GM12878 (cell line): ENCODE results near the gene OR52K1. TPM values are rescaled to one million over a fixed set of nuclear protein-coding genes. Genes with fewer than 3 reads are reported as not detected.

Experiments used
- ATAC-seq: fragments of 200-7000 bp; cut with Tn5 transposase; 3 replicates; pipeline ENCODE4 v1.9.1; 2020; ENCODE audit warnings: mild to moderate bottlenecking, moderate library complexity
- BruUV-seq: library from RNA; stranded (reverse); fragments of 400-500 nt; replicated peaks from 2 replicates; lab custom pipeline; 2021; lab: Mats Ljungman, UMichigan
- CTCF ChIA-PET: fragments of 300-600 bp; sonication (Branson Sonifier 250); formaldehyde crosslinking; extraction: SDS; loops from one replicate; lab custom pipeline; 2021; ENCODE audit warnings: inconsistent platforms; lab: Yijun Ruan, JAX
- POLR2A ChIA-PET: fragments of 350-600 bp; formaldehyde crosslinking; extraction: SDS; loops from one replicate; lab custom pipeline; 2021; ENCODE audit warnings: inconsistent platforms; lab: Charles Lee
- RAD21 ChIA-PET: fragments of 300-600 bp; sonication (Branson Sonifier 250); formaldehyde crosslinking; loops from one replicate; lab custom pipeline; 2023; ENCODE audit warnings: antibody characterized with exemption; ENCODE audit not compliant: unreplicated experiment; lab: Charles Lee
- SMC1A ChIA-PET: fragments of 300-600 bp; sonication (Branson Sonifier 250); formaldehyde crosslinking; loops from one replicate; lab custom pipeline; 2023; ENCODE audit not compliant: unreplicated experiment, uncharacterized antibody; lab: Charles Lee
- DNase-seq: peaks from one replicate; pipeline ENCODE4 v3.0.0-alpha.2; 2011; ENCODE audit warnings: low read depth, low spot score
- FAIRE-seq: peaks from 3 replicates; lab custom pipeline; 2011; peaks lifted over from hg19 to GRCh38; lab: Jason Lieb, UNC
- H2AFZ ChIP-seq: 2 replicates; pipeline ENCODE4 v1.6.0; 2011; ENCODE audit warnings: low read depth, low read length, control low read depth; ENCODE audit not compliant: control insufficient read depth
- H3K27ac ChIP-seq: 2 replicates; pipeline ENCODE4 v1.5.1; 2011; ENCODE audit warnings: control low read depth; ENCODE audit not compliant: control insufficient read depth, insufficient read depth
- H3K27me3 ChIP-seq, 2 experiments: replicated peaks in 1 of 2; 2 replicates each; pipeline versions ENCODE4 v1.6.0 to v1.6.1; 2011; ENCODE audit warnings: low read length in 1 of 2; ENCODE audit not compliant: control insufficient read depth in 2 of 2, insufficient read depth in 2 of 2
- H3K36me3 ChIP-seq, 2 experiments: 2 replicates each; pipeline ENCODE4 v1.5.1; 2011; ENCODE audit warnings: low read length in 1 of 2; ENCODE audit not compliant: control insufficient read depth in 2 of 2, insufficient read depth in 2 of 2
- H3K4me1 ChIP-seq: 2 replicates; pipeline ENCODE4 v1.6.1; 2011; ENCODE audit warnings: mild to moderate bottlenecking, low read length, moderate library complexity, mixed read lengths; ENCODE audit not compliant: control insufficient read depth, insufficient read depth
- H3K4me2 ChIP-seq: 2 replicates; pipeline ENCODE4 v1.6.0; 2011; ENCODE audit warnings: control low read depth; ENCODE audit not compliant: control insufficient read depth, insufficient read depth
- H3K4me3 ChIP-seq: fragments of 200-600 bp; sonication (generic); 2 replicates; pipeline ENCODE4 v1.5.1; 2016
- H3K79me2 ChIP-seq: 2 replicates; pipeline ENCODE4 v1.6.0; 2011; ENCODE audit warnings: low read length; ENCODE audit not compliant: control insufficient read depth, insufficient read depth
- H3K9ac ChIP-seq: 2 replicates; pipeline ENCODE4 v1.8.0; 2011; ENCODE audit warnings: low read length, control low read depth, mixed read lengths; ENCODE audit not compliant: control insufficient read depth, insufficient read depth
- H3K9me3 ChIP-seq: replicated peaks from 3 replicates; pipeline ENCODE4 v1.5.1; 2011; ENCODE audit warnings: mild to moderate bottlenecking, low read length; ENCODE audit not compliant: control insufficient read depth, insufficient read depth
- H4K20me1 ChIP-seq: 2 replicates; pipeline ENCODE4 v1.6.0; 2011; ENCODE audit not compliant: control insufficient read depth, insufficient read depth
- ASH2L ChIP-seq: fragments of 300-600, 200-600 bp; sonication (generic); IDR thresholded peaks from 2 replicates; pipeline ENCODE4 v1.6.1; 2017; ENCODE audit warnings: low read depth, mild to moderate bottlenecking, borderline replicate concordance
- ATF3 ChIP-seq: IDR thresholded peaks from 2 replicates; pipeline ENCODE4 v1.6.1; 2011; ENCODE audit warnings: low read depth, mild to moderate bottlenecking, low read length, moderate library complexity, borderline replicate concordance; ENCODE audit errors: extremely low read depth
- BHLHE40 ChIP-seq, 2 experiments: fragments of 450-650 bp in 1 of 2; IDR thresholded peaks; 2 replicates each; pipeline ENCODE4 v1.6.1; 2011 to 2017; ENCODE audit warnings: low read depth in 2 of 2, borderline replicate concordance in 1 of 2, improper control_type of control experiment in 1 of 2, low read length in 1 of 2, mild to moderate bottlenecking in 1 of 2
- E2F4 ChIP-seq: IDR thresholded peaks from 2 replicates; pipeline ENCODE4 v1.6.1; 2012; ENCODE audit warnings: low read depth, low read length, improper control_type of control experiment
- ETV6 ChIP-seq, 2 experiments: fragments of 450-650 bp in 1 of 2; IDR thresholded peaks in 1 of 2; conservative IDR thresholded peaks in 1 of 2; 2 replicates each; pipeline ENCODE4 v1.6.1; 2014; ENCODE audit warnings: antibody characterized with exemption in 1 of 2, borderline replicate concordance in 1 of 2, low read depth in 1 of 2, mild to moderate bottlenecking in 1 of 2, moderate library complexity in 1 of 2
- IRF4 ChIP-seq: IDR thresholded peaks from 2 replicates; pipeline ENCODE4 v1.6.1; 2011; ENCODE audit warnings: low read depth, low read length
- RBBP5 ChIP-seq: fragments of 200-600 bp; sonication (generic); conservative IDR thresholded peaks from 2 replicates; pipeline ENCODE4 v1.6.1; 2016
- SMAD1 ChIP-seq: fragments of 450-650 bp; IDR thresholded peaks from 2 replicates; pipeline ENCODE4 v1.6.1; 2018; ENCODE audit warnings: mild to moderate bottlenecking, low read depth; ENCODE audit not compliant: partially characterized antibody
- SMAD5 ChIP-seq: IDR thresholded peaks from 2 replicates; pipeline ENCODE4 v1.6.1; 2016; ENCODE audit warnings: antibody characterized with exemption, low read depth
- USF1 ChIP-seq: IDR thresholded peaks from 2 replicates; pipeline ENCODE4 v1.6.1; 2011; ENCODE audit warnings: borderline replicate concordance, low read depth, mild to moderate bottlenecking, moderate library complexity, mixed read lengths, low read length; ENCODE audit not compliant: insufficient read depth; ENCODE audit errors: extremely low read length
- WGBS: methylation state at CpG from one replicate; pipeline ENCODE4 v1.1.6; 2016; ENCODE audit warnings: low lambda C conversion rate; ENCODE audit not compliant: insufficient replicate concordance, insufficient coverage; ENCODE audit errors: missing lambda C conversion rate; 5-methylcytosine and 5-hydroxymethylcytosine counted together
- in situ Hi-C: fragments of 300-500 bp; cut with MboI; formaldehyde crosslinking; loops from 9 replicates; pipeline ENCODE4 v1.14.3; 2018; ENCODE audit warnings: mixed read lengths
- intact Hi-C: fragments of 100-400 bp; cut with micrococcal nuclease; formaldehyde crosslinking; loops from one replicate; pipeline ENCODE4 v1.14.2; 2022; ENCODE audit not compliant: unreplicated experiment
- polyA plus RNA-seq, 11 experiments: library from polyadenylated mRNA; depleted of rRNA in 4 of 11; unstranded in 6 of 11; stranded (reverse) in 5 of 11; fragments of >200 nt; fragmentation: Nextera tagmentation in 4 of 11; fragmentation: Illumina TruSeq in 1 of 11; extraction: Ambion mirVana in 4 of 11; extraction: Trizol in 1 of 11; gene quantifications; 1 replicate in 1 of 11; 2 replicates in 10 of 11; pipeline versions ENCODE4 v1.2.1 to v1.2.3, GENCODE V29; 2011 to 2016; ENCODE audit warnings: inconsistent platforms in 2 of 11, missing spikeins in 2 of 11, low read depth in 1 of 11
- total RNA-seq, 4 experiments: library from RNA; depleted of rRNA in 3 of 4; stranded (reverse); fragments of >200 nt in 3 of 4; fragmentation: Illumina TruSeq in 1 of 4; extraction: Trizol in 1 of 4; gene quantifications; 2 replicates each; pipeline versions ENCODE4 v1.2.1 to v1.2.3, GENCODE V29; 2013 to 2021

OR52K1 gene
- total and polyA plus RNA-seq, 10 of the 15 experiments (the other 5 are each of a cell fraction or from before 2014, with no cell fraction given), result not detected

GRCh38 chr11:4522339-4522738, 39.9 kb downstream of the OR52K1 start:
- H3K36me3 ChIP-seq, result no peaks in the 10 kb centered on the region
- H3K4me2 ChIP-seq, result no peak overlapping the region
- RAD21 ChIA-PET, result no interaction called here
- H3K79me2 ChIP-seq, result no peaks in the 10 kb centered on the region
- H2AFZ ChIP-seq, result no peak overlapping the region
- H3K27me3 ChIP-seq, result no peaks in the 10 kb centered on the region; a peak in 3 of 4 replicates
- SMC1A ChIA-PET, result no interaction called here
- no peaks in the 10 kb centered on the region for H3K9me3 ChIP-seq
- no TSS peak for BruUV-seq
- POLR2A ChIA-PET, result no interaction called here
- H3K4me1 ChIP-seq, result no peaks in the 10 kb centered on the region
- FAIRE-seq (no peak), ATAC-seq (no peak), DNase-seq (no peak)
- no peak overlapping the region for H3K27ac ChIP-seq
- no peak for TF ChIP-seq SMAD1
- in situ Hi-C loops, result no loop called here
- WGBS, result 0% methylated on average over 2 of the region's 2 CpGs
- CTCF ChIA-PET, result no interaction called here
- intact Hi-C loops, result no loop called here
- no peak overlapping the region for H3K4me3 ChIP-seq
- H3K9ac ChIP-seq, result no peak overlapping the region
- H4K20me1 ChIP-seq, result no peaks in the 10 kb centered on the region

GRCh38 chr11:4522752-4523151, 40.3 kb downstream of the OR52K1 start:
- Histone ChIP-seq H2AFZ (no peak overlapping the region), H3K9me3 (no peaks in the 10 kb centered on the region), H3K36me3 (no peaks in the 10 kb centered on the region), H3K27ac (no peak overlapping the region), H3K4me1 (no peaks in the 10 kb centered on the region), H3K27me3 (no peaks in the 10 kb centered on the region; a peak in 3 of 4 replicates), H3K4me3 (no peak overlapping the region), H4K20me1 (no peaks in the 10 kb centered on the region), H3K79me2 (no peaks in the 10 kb centered on the region), H3K4me2 (no peak overlapping the region), H3K9ac (no peak overlapping the region)
- RAD21 ChIA-PET, result no interaction called here
- TF ChIP-seq E2F4 (no peak), ASH2L (no peak), ATF3 (no peak), ETV6 (conservative IDR thresholded peaks at IDR 0.05 in 1 of 2, IDR thresholded peaks at IDR 0.05 in 1 of 2; ENCODE audit: borderline replicate concordance in 1 of 2, low read depth in 1 of 2) (no peak), BHLHE40 (IDR thresholded peaks at IDR 0.05; ENCODE audit: borderline replicate concordance in 1 of 2, low read depth in 2 of 2, low read length in 1 of 2) (no peak), RBBP5 (no peak), IRF4 (no peak), USF1 (no peak), SMAD5 (no peak)
- ATAC-seq, result no peak
- no peak for FAIRE-seq
- CTCF ChIA-PET, result no interaction called here
- WGBS, result 55% methylated on average over 6 of the region's 6 CpGs
- intact Hi-C loops, result no loop called here
- DNase-seq, result no peak
- POLR2A ChIA-PET, result no interaction called here
- SMC1A ChIA-PET, result no interaction called here
- BruUV-seq, result no TSS peak
- in situ Hi-C loops, result no loop called here
